Activated CD4-positive, alpha-beta T cell treated with anti-CD3 and anti-CD28 coated beads, Interleukin-2, amount 50 U/mL, for 4 hours (primary cell): Measurements from ENCODE around the gene SARS1.
A peak's percentile ranks its signal among the peaks of the same experiment; 100 is the strongest.
"Not testable (repeated sequence)": the region's sequence is repeated elsewhere in the genome, so short reads cannot be mapped to it uniquely, and the experiment has no call there.

ENCODE experiments used
- DNase-seq, 2 experiments: peaks; one replicate each; pipeline ENCODE4 v3.0.0-alpha.2; 2020

SARS1 gene

GRCh38 chr1:109279615-109280278 is 66.0 kb downstream of the SARS1 start:
- DNase-seq: no peak

- DNase-seq: no peak
Observed at GRCh38 chr1:109280862-109281261, 67.1 kb downstream of the SARS1 start.

GRCh38 chr1:109281680-109282496 is 68.2 kb downstream of the SARS1 start:
- DNase-seq: no peak

GRCh38 chr1:109282497-109282951 is 68.8 kb downstream of the SARS1 start:
- no peak for DNase-seq

- peak; percentile 84 for DNase-seq
Observed at GRCh38 chr1:109282952-109283747, 69.4 kb downstream of the SARS1 start, which contains the start of gene PSRC1. Gene PSRC1, minus strand, starts transcription at chr1:109283145.

GRCh38 chr1:109283748-109284600 is 70.3 kb downstream of the SARS1 start:
- DNase-seq: no peak

- not testable (repeated sequence) for DNase-seq
Observed at GRCh38 chr1:109286762-109287161, 73.0 kb downstream of the SARS1 start.
